ENCODE data around the gene YIPF2. TPM values are rescaled to one million over a fixed set of nuclear protein-coding genes. Genes with fewer than 3 reads are reported as not detected.

Gene YIPF2
- total RNA-seq = 49.1 and 53.3 TPM in 2 replicates
- long read RNA-seq, partial matches to known transcripts = 1 of 5 reads
- long read RNA-seq, other reads (novel, unspliced or antisense) = 1 of 5 reads

DNA sequence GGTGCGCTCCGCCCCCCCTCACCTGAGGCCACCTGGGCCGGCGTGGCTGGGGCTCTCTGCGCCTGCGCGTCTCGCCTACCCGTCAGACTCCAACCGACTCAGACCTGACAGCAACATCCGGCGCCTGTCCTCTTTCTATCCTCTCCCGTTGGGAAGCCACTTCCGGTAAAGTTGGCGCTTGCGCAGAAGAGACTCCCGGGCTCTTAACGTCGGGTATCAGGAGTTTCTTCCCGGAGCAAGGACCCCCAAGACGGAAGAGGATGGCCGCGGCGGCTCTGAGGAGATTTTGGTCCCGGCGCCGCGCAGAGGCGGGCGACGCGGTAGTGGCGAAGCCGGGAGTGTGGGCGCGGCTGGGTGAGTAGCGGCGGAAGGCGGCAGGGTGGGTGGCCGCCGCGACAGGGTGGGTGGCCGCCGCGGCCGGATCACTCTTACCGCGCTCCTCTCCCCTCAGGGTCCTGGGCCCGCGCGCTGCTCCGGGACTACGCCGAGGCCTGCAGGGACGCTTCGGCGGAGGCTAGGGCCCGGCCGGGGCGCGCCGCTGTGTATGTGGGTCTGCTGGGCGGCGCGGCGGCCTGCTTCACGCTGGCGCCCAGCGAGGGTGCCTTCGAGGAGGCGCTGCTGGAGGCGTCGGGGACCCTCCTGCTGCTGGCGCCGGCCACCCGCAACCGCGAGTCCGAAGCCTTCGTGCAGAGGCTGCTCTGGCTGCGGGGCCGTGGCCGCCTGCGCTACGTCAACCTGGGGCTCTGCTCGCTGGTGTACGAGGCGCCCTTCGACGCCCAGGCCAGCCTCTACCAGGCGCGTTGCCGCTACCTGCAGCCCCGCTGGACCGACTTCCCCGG is at the start of gene YIPF2, which contains the start of gene TIMM29:
TSS of gene YIPF2 (minus strand) at position 77 of the 839 bp plus-strand sequence. CDS start 229 bp downstream, outside the sequence.
TSS of gene TIMM29 (plus strand) at position 249 of the 839 bp plus-strand sequence. CDS start at position 261, 12 bp downstream.
- H3K4me1 Mint-ChIP-seq (ENCODE audit: low read depth) = peaks cover 12% of the 10 kb centered on the region
- H3K27me3 Mint-ChIP-seq = no peaks in the 10 kb centered on the region
- peak; percentile 95 for DNase-seq (ENCODE audit: low spot score, unreplicated experiment)
- peak within 1 kb of the TSS; percentile 96 for H3K27ac Mint-ChIP-seq
- H3K4me3 Mint-ChIP-seq (ENCODE audit: low read depth) = peak within 1 kb of the TSS; percentile 94
- TF ChIP-seq, protein P1, sequence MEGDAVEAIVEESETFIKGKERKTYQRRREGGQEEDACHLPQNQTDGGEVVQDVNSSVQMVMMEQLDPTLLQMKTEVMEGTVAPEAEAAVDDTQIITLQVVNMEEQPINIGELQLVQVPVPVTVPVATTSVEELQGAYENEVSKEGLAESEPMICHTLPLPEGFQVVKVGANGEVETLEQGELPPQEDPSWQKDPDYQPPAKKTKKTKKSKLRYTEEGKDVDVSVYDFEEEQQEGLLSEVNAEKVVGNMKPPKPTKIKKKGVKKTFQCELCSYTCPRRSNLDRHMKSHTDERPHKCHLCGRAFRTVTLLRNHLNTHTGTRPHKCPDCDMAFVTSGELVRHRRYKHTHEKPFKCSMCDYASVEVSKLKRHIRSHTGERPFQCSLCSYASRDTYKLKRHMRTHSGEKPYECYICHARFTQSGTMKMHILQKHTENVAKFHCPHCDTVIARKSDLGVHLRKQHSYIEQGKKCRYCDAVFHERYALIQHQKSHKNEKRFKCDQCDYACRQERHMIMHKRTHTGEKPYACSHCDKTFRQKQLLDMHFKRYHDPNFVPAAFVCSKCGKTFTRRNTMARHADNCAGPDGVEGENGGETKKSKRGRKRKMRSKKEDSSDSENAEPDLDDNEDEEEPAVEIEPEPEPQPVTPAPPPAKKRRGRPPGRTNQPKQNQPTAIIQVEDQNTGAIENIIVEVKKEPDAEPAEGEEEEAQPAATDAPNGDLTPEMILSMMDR (IDR thresholded peaks at IDR 0.05; ENCODE audit: unreplicated experiment) = no peak
- peaks cover 7% of the 10 kb centered on the region for H3K36me3 Mint-ChIP-seq (ENCODE audit: insufficient read depth)
- no peaks in the 10 kb centered on the region for H3K9me3 Mint-ChIP-seq (ENCODE audit: low read depth)

GRCh38 chr19:10977742-10978092 is 49.3 kb upstream of the YIPF2 start:
- H3K36me3 Mint-ChIP-seq (ENCODE audit: insufficient read depth) = peaks cover 13% of the 10 kb centered on the region
- no peak overlapping the region for H3K4me3 Mint-ChIP-seq (ENCODE audit: low read depth)
- peaks cover 16% of the 10 kb centered on the region for H3K4me1 Mint-ChIP-seq (ENCODE audit: low read depth)
- no peak for DNase-seq (ENCODE audit: low spot score, unreplicated experiment)
- no peak overlapping the region for H3K27ac Mint-ChIP-seq
- H3K9me3 Mint-ChIP-seq (ENCODE audit: low read depth) = no peaks in the 10 kb centered on the region
- TF ChIP-seq, protein P1 (IDR thresholded peaks at IDR 0.05; ENCODE audit: unreplicated experiment) = no peak
- no peaks in the 10 kb centered on the region for H3K27me3 Mint-ChIP-seq

- Mint-ChIP-seq H3K4me1 (ENCODE audit: low read depth) (peaks cover 16% of the 10 kb centered on the region), H3K27ac (peak overlapping the region; percentile 89), H3K9me3 (ENCODE audit: low read depth) (no peaks in the 10 kb centered on the region), H3K36me3 (ENCODE audit: insufficient read depth) (peaks cover 13% of the 10 kb centered on the region), H3K27me3 (no peaks in the 10 kb centered on the region), H3K4me3 (ENCODE audit: low read depth) (no peak overlapping the region)
- DNase-seq (ENCODE audit: low spot score, unreplicated experiment) = no peak
- TF ChIP-seq, protein P1 (IDR thresholded peaks at IDR 0.05; ENCODE audit: unreplicated experiment) = no peak
Observed at GRCh38 chr19:10976131-10976892, 47.9 kb upstream of the YIPF2 start.

DNA sequence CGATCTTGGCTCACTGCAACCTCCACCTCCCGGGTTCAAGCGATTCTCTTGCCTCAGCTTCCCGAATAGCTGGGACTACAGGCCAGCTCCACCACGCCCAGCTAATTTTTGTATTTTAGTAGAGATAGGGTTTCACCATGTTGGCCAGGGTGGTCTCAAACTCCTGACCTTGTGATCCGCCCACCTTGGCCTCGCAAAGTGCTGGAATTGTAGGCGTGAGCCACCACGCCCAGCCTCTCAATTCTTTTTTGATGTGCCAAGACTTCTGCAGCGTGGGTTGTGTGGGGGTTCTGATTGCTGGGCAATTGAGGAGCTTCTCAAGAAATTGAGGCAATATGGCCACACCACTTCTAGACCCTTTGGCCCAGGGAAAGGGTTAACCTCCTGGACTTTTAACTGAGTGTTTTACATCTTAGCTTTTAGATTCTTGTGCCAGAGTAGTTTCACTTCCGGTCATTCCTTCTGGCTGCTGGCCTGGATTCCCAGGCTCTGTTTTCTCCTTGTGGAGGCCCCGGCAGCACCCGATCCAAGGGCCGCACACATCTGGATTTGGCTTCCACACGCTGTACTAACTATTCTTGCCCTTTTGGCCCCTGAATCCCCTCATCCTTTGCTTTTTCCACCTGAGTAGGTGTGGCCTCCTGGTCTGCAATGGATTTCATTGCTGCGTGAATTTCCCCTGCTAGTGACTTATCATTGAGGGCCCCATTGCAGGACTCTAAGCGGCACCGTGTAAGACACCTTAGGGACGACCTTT is 47.1 kb upstream of the YIPF2 start:
- peaks cover 16% of the 10 kb centered on the region for H3K4me1 Mint-ChIP-seq (ENCODE audit: low read depth)

More for the DNA sequence above, 47.1 kb upstream of the YIPF2 start:
- TF ChIP-seq, protein P1 (IDR thresholded peaks at IDR 0.05; ENCODE audit: unreplicated experiment) = no peak
- peaks cover 14% of the 10 kb centered on the region for H3K36me3 Mint-ChIP-seq (ENCODE audit: insufficient read depth)
- DNase-seq (ENCODE audit: low spot score, unreplicated experiment) = no peak
- no peak overlapping the region for H3K4me3 Mint-ChIP-seq (ENCODE audit: low read depth)
- no peaks in the 10 kb centered on the region for H3K9me3 Mint-ChIP-seq (ENCODE audit: low read depth)
- peak overlapping the region; percentile 89 for H3K27ac Mint-ChIP-seq
- H3K27me3 Mint-ChIP-seq = no peaks in the 10 kb centered on the region
